HCT116 (cell line): ENCODE measurements around the gene NIN. TPM values are rescaled to one million over a fixed set of nuclear protein-coding genes. Genes with fewer than 3 reads are reported as not detected.

ENCODE experiments used
- ATAC-seq: fragments of 200-7000 bp; cut with Tn5 transposase; 2 replicates; pipeline ENCODE4 v1.9.1; 2020; ENCODE audit warnings: mild to moderate bottlenecking, moderate library complexity
- BruUV-seq: library from RNA; stranded (reverse); fragments of 400-500 nt; replicated peaks from 2 replicates; lab custom pipeline; 2021; lab: Mats Ljungman, UMichigan
- CTCF ChIA-PET: fragments of 300-600 bp; sonication (Branson Sonifier 250); formaldehyde crosslinking; loops from one replicate; lab custom pipeline; 2021; ENCODE audit warnings: antibody characterized with exemption; lab: Charles Lee
- POLR2A ChIA-PET: fragments of 300-600, 350-600 bp; sonication (Branson Sonifier 250); formaldehyde crosslinking; loops from one replicate; lab custom pipeline; 2021; ENCODE audit warnings: antibody characterized with exemption; lab: Charles Lee
- RAD21 ChIA-PET, 2 experiments: fragments of 300-600 bp; sonication (Branson Sonifier 250); formaldehyde crosslinking; loops; one replicate each; lab custom pipeline; 2023; ENCODE audit warnings: low total read pairs in 2 of 2; ENCODE audit not compliant: uncharacterized antibody in 2 of 2, unreplicated experiment in 2 of 2, low non-redundant PET in 1 of 2; lab: Charles Lee
- DNase-seq: peaks from one replicate; pipeline ENCODE4 v3.0.0-alpha.2; 2010; ENCODE audit warnings: low read depth, low spot score
- H2AFZ ChIP-seq: fragments of 200-600 bp; shearing (Covaris generic), sonication (generic); 2 replicates; pipeline ENCODE4 v1.6.1; 2017; ENCODE audit warnings: low read depth, mixed run types, mixed read lengths, antibody characterized with exemption, low read length; ENCODE audit not compliant: poor library complexity, severe bottlenecking
- H3K27ac ChIP-seq: 2 replicates; pipeline ENCODE4 v1.5.1; 2012; ENCODE audit warnings: low read depth, low read length
- H3K27me3 ChIP-seq: fragments of 200-600 bp; sonication (generic); 2 replicates; pipeline ENCODE4 v1.6.1; 2016; ENCODE audit warnings: mixed run types, low read length, mixed read lengths; ENCODE audit not compliant: insufficient read depth
- H3K36me3 ChIP-seq, 2 experiments: fragments of 200-500 bp in 1 of 2; fragments of 200-600 bp in 1 of 2; sonication (Bioruptor generic) in 1 of 2; sonication (generic) in 1 of 2; 2 replicates each; pipeline versions ENCODE4 v1.5.1 to v1.6.1; 2014 to 2016; ENCODE audit warnings: low read length in 2 of 2, inconsistent platforms in 1 of 2, mixed read lengths in 1 of 2, mixed run types in 1 of 2; ENCODE audit not compliant: insufficient read depth in 2 of 2, control insufficient read depth in 1 of 2
- H3K4me1 ChIP-seq, 2 experiments: fragments of 200-600 bp in 1 of 2; sonication (generic) in 1 of 2; 2 replicates each; pipeline versions ENCODE4 v1.5.1 to v1.6.1; 2012 to 2017; ENCODE audit warnings: low read length in 2 of 2, inconsistent platforms in 1 of 2, mild to moderate bottlenecking in 1 of 2, mixed read lengths in 1 of 2, mixed run types in 1 of 2, moderate library complexity in 1 of 2; ENCODE audit not compliant: insufficient read depth in 2 of 2, control insufficient read depth in 1 of 2
- H3K4me2 ChIP-seq: fragments of 200-600 bp; sonication (generic); 2 replicates; pipeline ENCODE4 v1.6.1; 2017; ENCODE audit warnings: mixed run types, low read length, mixed read lengths
- H3K4me3 ChIP-seq, 2 experiments: fragments of 200-600 bp in 1 of 2; sonication (generic) in 1 of 2; replicated peaks in 1 of 2; 2 replicates each; pipeline ENCODE4 v1.5.1; 2011 to 2016; ENCODE audit warnings: low read length in 2 of 2, control low read depth in 1 of 2, low read depth in 1 of 2, mild to moderate bottlenecking in 1 of 2, mixed read lengths in 1 of 2, mixed run types in 1 of 2
- H3K79me2 ChIP-seq: fragments of 200-600 bp; sonication (generic); 2 replicates; pipeline ENCODE4 v1.6.1; 2017; ENCODE audit warnings: mild to moderate bottlenecking, mixed run types, low read length, moderate library complexity, mixed read lengths; ENCODE audit not compliant: insufficient read depth
- H3K9ac ChIP-seq: fragments of 200-600 bp; sonication (generic); 2 replicates; pipeline ENCODE4 v1.6.1; 2016; ENCODE audit warnings: low read length, mixed read lengths
- H3K9me2 ChIP-seq: fragments of 200-600 bp; sonication (generic), shearing (Covaris generic); 2 replicates; pipeline ENCODE4 v1.6.1; 2017; ENCODE audit warnings: mixed run types, mild to moderate bottlenecking, moderate library complexity; ENCODE audit not compliant: insufficient read depth
- H3K9me3 ChIP-seq, 2 experiments: fragments of 200-500 bp in 1 of 2; fragments of 200-600 bp in 1 of 2; sonication (Bioruptor generic) in 1 of 2; sonication (generic) in 1 of 2; 2 replicates each; pipeline ENCODE4 v1.6.1; 2014 to 2017; ENCODE audit warnings: low read length in 2 of 2, mixed read lengths in 2 of 2, inconsistent platforms in 1 of 2, low read depth in 1 of 2, mild to moderate bottlenecking in 1 of 2, mixed run types in 1 of 2, moderate library complexity in 1 of 2; ENCODE audit not compliant: control insufficient read depth in 1 of 2, insufficient read depth in 1 of 2
- H4K20me1 ChIP-seq: fragments of 200-600 bp; sonication (generic), shearing (Covaris generic); 2 replicates; pipeline ENCODE4 v1.6.1; 2017; ENCODE audit warnings: mixed run types, mild to moderate bottlenecking, moderate library complexity; ENCODE audit not compliant: insufficient read depth
- CBX3 ChIP-seq: IDR thresholded peaks from 2 replicates; pipeline ENCODE4 v1.6.1; 2012; ENCODE audit warnings: low read depth
- MAX ChIP-seq: IDR thresholded peaks from 2 replicates; pipeline ENCODE4 v1.6.1; 2012
- REST ChIP-seq: IDR thresholded peaks from 2 replicates; pipeline ENCODE4 v1.6.1; 2012; ENCODE audit warnings: low read depth
- ZBTB33 ChIP-seq: IDR thresholded peaks from 2 replicates; pipeline ENCODE4 v1.6.1; 2011; ENCODE audit warnings: mild to moderate bottlenecking, low read length, moderate library complexity; ENCODE audit not compliant: insufficient replicate concordance; ENCODE audit errors: extremely low read depth
- ZNF274 ChIP-seq: fragments of 200-500 bp; sonication (Bioruptor generic); IDR thresholded peaks from 2 replicates; pipeline ENCODE4 v1.6.1; 2014; ENCODE audit warnings: mild to moderate bottlenecking, low read depth, low read length, inconsistent platforms
- intact Hi-C: fragments of 100-400 bp; cut with micrococcal nuclease; formaldehyde crosslinking; loops from 2 replicates; pipeline ENCODE4 v1.10.0; 2022
- total RNA-seq: library from RNA; stranded (reverse); gene quantifications from one replicate; pipeline ENCODE4 v1.2.1, GENCODE V29; 2021; ENCODE audit not compliant: unreplicated experiment

Gene NIN
- total RNA-seq, 1 experiment from 2014 or later, result 39.6 TPM

- CTCF ChIA-PET, result no interaction called here
- H3K36me3 ChIP-seq, result peaks cover 3 to 5% of the 10 kb centered on the region in 2 experiments; a peak in 3 of 4 replicates
- no peak for ATAC-seq
- BruUV-seq, result no TSS peak
- H3K9me2 ChIP-seq, result no peaks in the 10 kb centered on the region
- intact Hi-C loops, result no loop called here
- no peaks in the 10 kb centered on the region for H3K27me3 ChIP-seq
- H3K9ac ChIP-seq, result no peak overlapping the region
- no peaks in the 10 kb centered on the region for H4K20me1 ChIP-seq
- H2AFZ ChIP-seq, result no peak overlapping the region
- DNase-seq, result no peak
- H3K4me1 ChIP-seq, result no peaks in the 10 kb centered on the region
- H3K79me2 ChIP-seq, result 0 out of 2 replicates have a peak, but pooled peaks cover 6% of the 10 kb centered on the region
- TF ChIP-seq ZNF274, result no peak
- no peak for TF ChIP-seq REST
- no peak for TF ChIP-seq MAX
- TF ChIP-seq CBX3, result no peak
- TF ChIP-seq ZBTB33, result no peak
- TF ChIP-seq, all 23 proteins: peak for 0
- Histone ChIP-seq H3K4me2 (no peak overlapping the region), H3K27ac (no peak overlapping the region), H3K4me3 (no peak overlapping the region), H3K9me3 (no peaks in the 10 kb centered on the region)
- POLR2A ChIA-PET, result no interaction called here
- RAD21 ChIA-PET, result no interaction called here
Measured at GRCh38 chr14:50792051-50792477, 38.9 kb downstream of the NIN start.
